Stimulated activated naive CD8-positive, alpha-beta T cell treated with anti-CD3 and anti-CD28 coated beads, Interleukin-15, Interleukin-2, amounts not matched to agents 100 ng/mL and 50 ng/mL, for 24 hours (primary cell): ENCODE data around the gene ARSB.

Experiments
- H3K27ac Mint-ChIP-seq: one replicate; pipeline ENCODE4 v1.8.0; 2021; ENCODE audit warnings: mild to moderate bottlenecking, mixed read lengths
- H3K27me3 Mint-ChIP-seq: one replicate; pipeline ENCODE4 v1.8.0; 2021; ENCODE audit warnings: mixed read lengths
- H3K36me3 Mint-ChIP-seq: one replicate; pipeline ENCODE4 v1.8.0; 2021; ENCODE audit warnings: low read depth, mixed read lengths
- H3K4me1 Mint-ChIP-seq: one replicate; pipeline ENCODE4 v1.8.0; 2021; ENCODE audit warnings: low read depth, mixed read lengths
- H3K4me3 Mint-ChIP-seq: one replicate; pipeline ENCODE4 v1.8.0; 2021; ENCODE audit warnings: mild to moderate bottlenecking, mixed read lengths
- H3K9me3 Mint-ChIP-seq: one replicate; pipeline ENCODE4 v1.8.0; 2021; ENCODE audit warnings: mixed read lengths

The ARSB gene

GRCh38 chr5:78793907-78794662, 191.0 kb downstream of the ARSB start:
- Mint-ChIP-seq H3K27me3 (no peaks in the 10 kb centered on the region), H3K4me1 (peaks cover 12% of the 10 kb centered on the region), H3K36me3 (peaks cover 12% of the 10 kb centered on the region), H3K4me3 (no peak overlapping the region), H3K27ac (no peak overlapping the region), H3K9me3 (no peaks in the 10 kb centered on the region)

GRCh38 chr5:78792345-78793055, 192.6 kb downstream of the ARSB start:
- Mint-ChIP-seq H3K27me3 (no peaks in the 10 kb centered on the region), H3K4me3 (no peak overlapping the region), H3K36me3 (peaks cover 13% of the 10 kb centered on the region), H3K27ac (no peak overlapping the region), H3K4me1 (peaks cover 9% of the 10 kb centered on the region), H3K9me3 (no peaks in the 10 kb centered on the region)

GRCh38 chr5:78791501-78792100, 193.5 kb downstream of the ARSB start:
- peaks cover 5% of the 10 kb centered on the region for H3K4me1 Mint-ChIP-seq
- peaks cover 9% of the 10 kb centered on the region for H3K36me3 Mint-ChIP-seq
- H3K27ac Mint-ChIP-seq = no peak overlapping the region
- H3K4me3 Mint-ChIP-seq = no peak overlapping the region
- H3K9me3 Mint-ChIP-seq = no peaks in the 10 kb centered on the region
- H3K27me3 Mint-ChIP-seq = no peaks in the 10 kb centered on the region

GRCh38 chr5:78787783-78788182, 197.3 kb downstream of the ARSB start:
- Mint-ChIP-seq H3K4me1 (no peaks in the 10 kb centered on the region), H3K27ac (peak overlapping the region; percentile 21)

GRCh38 chr5:78785454-78785853, 199.7 kb downstream of the ARSB start:
- no peak overlapping the region for H3K4me3 Mint-ChIP-seq
- H3K4me1 Mint-ChIP-seq = no peaks in the 10 kb centered on the region
- H3K36me3 Mint-ChIP-seq = peaks cover 34% of the 10 kb centered on the region
- H3K27ac Mint-ChIP-seq = no peak overlapping the region
- no peaks in the 10 kb centered on the region for H3K27me3 Mint-ChIP-seq
- H3K9me3 Mint-ChIP-seq = peaks cover 7% of the 10 kb centered on the region

More at GRCh38 chr5:78787783-78788182, 197.3 kb downstream of the ARSB start:
- peaks cover 7% of the 10 kb centered on the region for H3K9me3 Mint-ChIP-seq
- H3K36me3 Mint-ChIP-seq = peaks cover 24% of the 10 kb centered on the region
- H3K4me3 Mint-ChIP-seq = no peak overlapping the region
- no peaks in the 10 kb centered on the region for H3K27me3 Mint-ChIP-seq

- no peak overlapping the region for H3K27ac Mint-ChIP-seq
- H3K36me3 Mint-ChIP-seq = peaks cover 48% of the 10 kb centered on the region
- H3K9me3 Mint-ChIP-seq = peaks cover 7% of the 10 kb centered on the region
- H3K4me3 Mint-ChIP-seq = no peak overlapping the region
- H3K4me1 Mint-ChIP-seq = no peaks in the 10 kb centered on the region
- H3K27me3 Mint-ChIP-seq = no peaks in the 10 kb centered on the region
Measured at GRCh38 chr5:78783434-78784130, 201.5 kb downstream of the ARSB start.

- Mint-ChIP-seq H3K9me3 (peaks cover 7% of the 10 kb centered on the region), H3K27me3 (no peaks in the 10 kb centered on the region), H3K4me3 (no peak overlapping the region), H3K36me3 (peaks cover 48% of the 10 kb centered on the region), H3K4me1 (no peaks in the 10 kb centered on the region), H3K27ac (no peak overlapping the region)
Measured at GRCh38 chr5:78782728-78783127, 202.4 kb downstream of the ARSB start.

- Mint-ChIP-seq H3K27me3 (no peaks in the 10 kb centered on the region), H3K4me3 (no peak overlapping the region), H3K27ac (no peak overlapping the region), H3K4me1 (peaks cover under 1% of the 10 kb centered on the region), H3K9me3 (peaks cover 7% of the 10 kb centered on the region), H3K36me3 (peaks cover 45% of the 10 kb centered on the region)
Measured at GRCh38 chr5:78781611-78782286, 203.4 kb downstream of the ARSB start.

GRCh38 chr5:78779771-78780616, 205.1 kb downstream of the ARSB start:
- Mint-ChIP-seq H3K27me3 (no peaks in the 10 kb centered on the region), H3K9me3 (no peaks in the 10 kb centered on the region), H3K4me1 (peaks cover 5% of the 10 kb centered on the region), H3K4me3 (no peak overlapping the region), H3K36me3 (peaks cover 37% of the 10 kb centered on the region), H3K27ac (no peak overlapping the region)

GRCh38 chr5:78779262-78779661, 205.8 kb downstream of the ARSB start:
- Mint-ChIP-seq H3K9me3 (no peaks in the 10 kb centered on the region), H3K27me3 (no peaks in the 10 kb centered on the region), H3K36me3 (peaks cover 42% of the 10 kb centered on the region), H3K27ac (no peak overlapping the region), H3K4me1 (peaks cover 5% of the 10 kb centered on the region), H3K4me3 (no peak overlapping the region)

GRCh38 chr5:78778538-78778937, 206.6 kb downstream of the ARSB start:
- peaks cover 41% of the 10 kb centered on the region for H3K36me3 Mint-ChIP-seq
- H3K27ac Mint-ChIP-seq = no peak overlapping the region
- H3K4me3 Mint-ChIP-seq = no peak overlapping the region
- H3K9me3 Mint-ChIP-seq = no peaks in the 10 kb centered on the region
- peaks cover 5% of the 10 kb centered on the region for H3K4me1 Mint-ChIP-seq
- no peaks in the 10 kb centered on the region for H3K27me3 Mint-ChIP-seq

GRCh38 chr5:78777901-78778300, 207.2 kb downstream of the ARSB start:
- Mint-ChIP-seq H3K27me3 (no peaks in the 10 kb centered on the region), H3K36me3 (peaks cover 43% of the 10 kb centered on the region), H3K9me3 (no peaks in the 10 kb centered on the region), H3K4me3 (no peak overlapping the region), H3K4me1 (peaks cover 5% of the 10 kb centered on the region), H3K27ac (no peak overlapping the region)

GRCh38 chr5:78776637-78777036, 208.5 kb downstream of the ARSB start:
- Mint-ChIP-seq H3K9me3 (no peaks in the 10 kb centered on the region), H3K27me3 (no peaks in the 10 kb centered on the region), H3K4me1 (peaks cover 8% of the 10 kb centered on the region), H3K36me3 (peaks cover 43% of the 10 kb centered on the region), H3K4me3 (no peak overlapping the region), H3K27ac (no peak overlapping the region)

GRCh38 chr5:78773655-78774054, 211.5 kb downstream of the ARSB start:
- H3K4me1 Mint-ChIP-seq = peaks cover 14% of the 10 kb centered on the region
- H3K36me3 Mint-ChIP-seq = peaks cover 20% of the 10 kb centered on the region
- no peak overlapping the region for H3K4me3 Mint-ChIP-seq
- no peak overlapping the region for H3K27ac Mint-ChIP-seq
- H3K27me3 Mint-ChIP-seq = no peaks in the 10 kb centered on the region
- H3K9me3 Mint-ChIP-seq = no peaks in the 10 kb centered on the region
